Globus pallidus (tissue), 1 donor: Measurements from ENCODE around the gene POLR3F.
"Not testable (repeated sequence)": the region's sequence is repeated elsewhere in the genome, so short reads cannot be mapped to it uniquely, and the experiment has no call there.

ENCODE experiments used
- DNase-seq: peaks from one replicate; pipeline ENCODE4 v3.0.0-alpha.2; 2015; ENCODE audit warnings: low spot score

The POLR3F gene

GRCh38 chr20:18466894-18467730 is at the start of gene POLR3F, which contains the start of gene DZANK1:
POLR3F (plus strand) TSS chr20:18467390; CDS start chr20:18467507, 117 bp downstream.
DZANK1 (minus strand) TSS chr20:18467030; CDS start chr20:18465358, 1,672 bp downstream.
- DNase-seq: peak; percentile 96

GRCh38 chr20:18421608-18422007 is 45.6 kb upstream of the POLR3F start:
- no peak for DNase-seq

GRCh38 chr20:18427214-18427613 is 40.0 kb upstream of the POLR3F start:
- DNase-seq: no peak

GRCh38 chr20:18428490-18429173 is 38.6 kb upstream of the POLR3F start:
- DNase-seq: no peak

GRCh38 chr20:18430172-18430826 is 36.9 kb upstream of the POLR3F start:
- no peak for DNase-seq

- no peak for DNase-seq
These were observed 36.0 kb upstream of the POLR3F start for GRCh38 chr20:18431206-18431605.

GRCh38 chr20:18436847-18437246 is 30.3 kb upstream of the POLR3F start:
- no peak for DNase-seq

GRCh38 chr20:18440403-18440802 is 26.8 kb upstream of the POLR3F start:
- no peak for DNase-seq

- DNase-seq: no peak
These were observed 23.3 kb upstream of the POLR3F start for GRCh38 chr20:18443886-18444285.

GRCh38 chr20:18456600-18456999 is 10.6 kb upstream of the POLR3F start:
- DNase-seq: no peak

- no peak for DNase-seq
These were observed 1.5 kb upstream of the POLR3F start for GRCh38 chr20:18465536-18466200.

GRCh38 chr20:18466574-18466893 is 656 bp upstream of the POLR3F start:
- DNase-seq: no peak

- no peak for DNase-seq
These were observed 10.0 kb downstream of the POLR3F start for GRCh38 chr20:18477218-18477617.

- no peak for DNase-seq
These were observed 10.6 kb downstream of the POLR3F start for GRCh38 chr20:18477821-18478220.

- DNase-seq: no peak
These were observed 14.4 kb downstream of the POLR3F start for GRCh38 chr20:18481596-18481995.

GRCh38 chr20:18488301-18488700 is 21.1 kb downstream of the POLR3F start:
- DNase-seq: no peak

- no peak for DNase-seq
These were observed 28.9 kb downstream of the POLR3F start for GRCh38 chr20:18496042-18496441.

GRCh38 chr20:18496740-18497592 is 29.8 kb downstream of the POLR3F start, which contains the start of gene RBBP9:
RBBP9 (minus strand) TSS chr20:18497225; CDS start chr20:18497167, 58 bp downstream.
- DNase-seq: peak; percentile 82

GRCh38 chr20:18497603-18498002 is 30.4 kb downstream of the POLR3F start:
- DNase-seq: no peak

GRCh38 chr20:18501672-18502071 is 34.5 kb downstream of the POLR3F start:
- DNase-seq: not testable (repeated sequence)

GRCh38 chr20:18504479-18505060 is 37.4 kb downstream of the POLR3F start:
- no peak for DNase-seq
